Measurements from ENCODE around the gene ASXL1. TPM values are rescaled to one million over a fixed set of nuclear protein-coding genes. Genes with fewer than 3 reads are reported as not detected.

Gene ASXL1
- total and polyA plus RNA-seq, 4 donors: 24.2 to 96.4 (median 44.4) TPM

DNA sequence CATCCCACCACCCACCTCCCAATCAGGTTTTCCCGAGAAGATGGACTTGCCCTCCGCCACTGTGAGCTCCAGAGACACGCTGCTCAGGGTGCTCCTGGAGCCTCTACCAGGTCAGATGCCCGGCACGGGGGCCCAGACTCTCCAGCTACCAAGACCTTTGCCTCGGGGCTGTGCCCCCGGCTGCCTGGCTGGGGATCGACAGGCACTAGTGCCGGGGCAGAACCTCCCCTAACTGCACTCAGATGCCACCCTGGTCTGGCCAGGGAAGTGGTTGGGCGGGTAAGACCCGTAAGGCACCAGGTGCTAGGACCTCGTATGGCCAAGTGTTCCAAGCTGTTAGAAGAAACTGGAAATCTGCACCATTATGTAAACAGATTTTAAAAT is 100.7 kb downstream of the ASXL1 start:
- no peak for ATAC-seq (ENCODE audit: insufficient read depth, low FRiP score)
- Histone ChIP-seq H3K36me3 (ENCODE audit: control insufficient read depth in 4 of 4, insufficient read depth in 4 of 4, low read length in 4 of 4) (peaks cover 0 to 14% (median 8%) of the 10 kb centered on the region in 4 donors), H3K9me3 (ENCODE audit: control insufficient read depth in 4 of 4, insufficient read depth in 3 of 4, low read length in 3 of 4) (no peaks in the 10 kb centered on the region), H3K4me3 (no peak overlapping the region), H3K4me1 (ENCODE audit: control insufficient read depth in 5 of 5, insufficient read depth in 5 of 5, low read length in 5 of 5) (peaks cover 0 to 29% (median 5%) of the 10 kb centered on the region in 5 donors), H3K27me3 (ENCODE audit: control insufficient read depth in 3 of 3, insufficient read depth in 3 of 3, low read length in 2 of 3) (no peaks in the 10 kb centered on the region), H3K9ac (ENCODE audit: insufficient read depth in 1 of 2, low read length in 2 of 2) (no peak overlapping the region), H3K27ac (ENCODE audit: low read depth in 1 of 2, low read length in 1 of 2) (no peak overlapping the region)
- no peak for DNase-seq
- 84 to 86% methylated on average over 12 of the region's 12 CpGs for whole genome bisulfite sequencing, 2 donors
- TF ChIP-seq, protein P1, sequence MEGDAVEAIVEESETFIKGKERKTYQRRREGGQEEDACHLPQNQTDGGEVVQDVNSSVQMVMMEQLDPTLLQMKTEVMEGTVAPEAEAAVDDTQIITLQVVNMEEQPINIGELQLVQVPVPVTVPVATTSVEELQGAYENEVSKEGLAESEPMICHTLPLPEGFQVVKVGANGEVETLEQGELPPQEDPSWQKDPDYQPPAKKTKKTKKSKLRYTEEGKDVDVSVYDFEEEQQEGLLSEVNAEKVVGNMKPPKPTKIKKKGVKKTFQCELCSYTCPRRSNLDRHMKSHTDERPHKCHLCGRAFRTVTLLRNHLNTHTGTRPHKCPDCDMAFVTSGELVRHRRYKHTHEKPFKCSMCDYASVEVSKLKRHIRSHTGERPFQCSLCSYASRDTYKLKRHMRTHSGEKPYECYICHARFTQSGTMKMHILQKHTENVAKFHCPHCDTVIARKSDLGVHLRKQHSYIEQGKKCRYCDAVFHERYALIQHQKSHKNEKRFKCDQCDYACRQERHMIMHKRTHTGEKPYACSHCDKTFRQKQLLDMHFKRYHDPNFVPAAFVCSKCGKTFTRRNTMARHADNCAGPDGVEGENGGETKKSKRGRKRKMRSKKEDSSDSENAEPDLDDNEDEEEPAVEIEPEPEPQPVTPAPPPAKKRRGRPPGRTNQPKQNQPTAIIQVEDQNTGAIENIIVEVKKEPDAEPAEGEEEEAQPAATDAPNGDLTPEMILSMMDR (IDR thresholded peaks at IDR 0.05; ENCODE audit: control extremely low read depth, extremely low read depth): no peak

DNA sequence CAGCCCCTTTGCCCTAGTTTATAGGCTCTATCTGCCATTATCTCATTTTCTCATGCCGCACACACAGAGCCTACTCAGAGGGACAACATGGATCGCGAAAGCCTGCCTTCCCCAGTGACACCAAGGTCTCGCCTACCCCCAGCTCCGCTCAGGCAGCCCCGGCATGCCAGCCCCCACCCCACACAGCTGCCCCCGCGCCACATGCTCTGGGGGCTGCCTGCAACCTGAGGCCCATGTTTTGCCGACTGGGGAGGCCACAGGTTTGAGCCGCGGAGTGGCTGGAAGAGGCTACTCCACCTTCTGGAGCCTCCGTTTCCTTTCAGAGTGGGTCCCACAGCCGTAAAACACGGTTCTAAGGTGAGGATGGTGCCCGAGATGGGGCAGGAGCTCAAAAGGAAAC is 102.1 kb downstream of the ASXL1 start:
- no peaks in the 10 kb centered on the region for H3K27me3 ChIP-seq (ENCODE audit: control insufficient read depth in 3 of 3, insufficient read depth in 3 of 3, low read length in 2 of 3)
- H3K4me1 ChIP-seq (ENCODE audit: control insufficient read depth in 5 of 5, insufficient read depth in 5 of 5, low read length in 5 of 5): peaks cover 0 to 35% (median 11%) of the 10 kb centered on the region in 5 donors
- no peak for DNase-seq
- no peak overlapping the region for H3K9ac ChIP-seq (ENCODE audit: insufficient read depth in 1 of 2, low read length in 2 of 2)
- ATAC-seq (ENCODE audit: insufficient read depth, low FRiP score): no peak
- peaks cover 0 to 10% (median 5%) of the 10 kb centered on the region in 4 donors for H3K36me3 ChIP-seq (ENCODE audit: control insufficient read depth in 4 of 4, insufficient read depth in 4 of 4, low read length in 4 of 4)
- H3K9me3 ChIP-seq (ENCODE audit: control insufficient read depth in 4 of 4, insufficient read depth in 3 of 4, low read length in 3 of 4): no peaks in the 10 kb centered on the region
- no peak overlapping the region for H3K4me3 ChIP-seq
- no peak overlapping the region for H3K27ac ChIP-seq (ENCODE audit: low read depth in 1 of 2, low read length in 1 of 2)
- 91 to 93% methylated on average over 15 of the region's 15 CpGs for WGBS, 2 donors
- TF ChIP-seq, protein P1 (IDR thresholded peaks at IDR 0.05; ENCODE audit: control extremely low read depth, extremely low read depth): no peak

DNA sequence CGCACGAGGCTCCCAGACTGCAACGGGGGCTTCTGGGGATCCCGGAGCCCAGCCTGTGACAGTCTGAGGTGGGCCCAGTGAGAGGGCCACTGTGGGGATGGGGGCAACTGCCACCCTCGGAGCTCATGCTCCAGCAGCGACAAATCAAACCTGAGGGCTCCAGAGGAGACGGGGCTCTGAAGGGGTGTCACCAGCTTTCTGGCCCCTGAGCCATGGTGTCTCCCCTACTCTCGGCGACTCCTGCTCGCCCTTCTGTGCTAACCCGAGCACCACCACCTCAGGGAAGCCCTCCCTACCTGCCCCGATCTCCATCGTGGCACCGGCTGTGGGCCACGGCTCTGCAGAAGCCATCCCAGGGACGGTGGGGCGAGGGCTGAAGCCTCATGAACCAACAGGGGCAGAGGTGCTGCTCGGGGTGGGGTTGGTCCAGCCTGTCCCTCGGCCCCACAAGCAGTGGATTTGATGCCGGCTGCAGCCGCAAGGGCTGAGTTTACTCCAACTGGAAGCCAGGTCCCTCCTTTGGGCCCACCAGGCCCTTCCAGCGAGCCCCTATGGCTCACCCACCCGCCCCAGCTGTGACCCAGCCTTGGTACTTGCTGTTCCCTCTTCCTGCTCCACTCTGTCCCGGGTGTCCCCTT is 102.7 kb downstream of the ASXL1 start:
- no peak overlapping the region for H3K4me3 ChIP-seq
- peaks cover 0 to 10% (median 5%) of the 10 kb centered on the region in 4 donors for H3K36me3 ChIP-seq (ENCODE audit: control insufficient read depth in 4 of 4, insufficient read depth in 4 of 4, low read length in 4 of 4)
- no peaks in the 10 kb centered on the region for H3K9me3 ChIP-seq (ENCODE audit: control insufficient read depth in 4 of 4, insufficient read depth in 3 of 4, low read length in 3 of 4)
- ATAC-seq (ENCODE audit: insufficient read depth, low FRiP score): no peak
- TF ChIP-seq, protein P1 (IDR thresholded peaks at IDR 0.05; ENCODE audit: control extremely low read depth, extremely low read depth): no peak
- 93 to 95% methylated on average over 24 of the region's 24 CpGs for WGBS, 2 donors
- no peak for DNase-seq
- H3K27ac ChIP-seq (ENCODE audit: low read depth in 1 of 2, low read length in 1 of 2): no peak overlapping the region
- no peak overlapping the region for H3K9ac ChIP-seq (ENCODE audit: insufficient read depth in 1 of 2, low read length in 2 of 2)
- H3K4me1 ChIP-seq (ENCODE audit: control insufficient read depth in 5 of 5, insufficient read depth in 5 of 5, low read length in 5 of 5): peaks cover 0 to 40% (median 11%) of the 10 kb centered on the region in 5 donors
- no peaks in the 10 kb centered on the region for H3K27me3 ChIP-seq (ENCODE audit: control insufficient read depth in 3 of 3, insufficient read depth in 3 of 3, low read length in 2 of 3)

Measured in lung (tissue), 12 donors.